ENCODE data around the gene ENTPD1. TPM values are rescaled to one million over a fixed set of nuclear protein-coding genes. Genes with fewer than 3 reads are reported as not detected.
A peak's percentile ranks its signal among the peaks of the same experiment; 100 is the strongest.

The ENTPD1 gene
- total RNA-seq, 2 experiments from 2014 or later: 4.4 to 4.6 TPM

DNA sequence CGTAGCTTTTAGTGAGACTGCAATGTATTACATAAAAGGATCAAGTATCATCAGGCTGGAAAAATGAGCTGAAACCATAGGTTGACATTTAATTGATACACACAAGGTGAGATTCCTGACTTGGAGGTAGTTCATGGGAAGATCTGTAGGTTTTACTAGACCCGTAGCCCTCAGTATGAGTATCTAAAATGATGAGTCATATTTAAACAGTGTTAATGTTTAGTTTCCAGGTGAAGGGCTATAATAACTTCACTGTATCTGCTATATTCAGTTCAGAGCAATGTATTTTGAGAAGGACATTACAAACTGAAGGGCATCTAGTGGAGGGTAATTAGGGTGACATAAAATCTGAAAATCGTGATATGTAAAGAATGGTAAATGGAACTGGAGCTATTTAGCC, 35.0 kb downstream of the ENTPD1 start:
- TF ChIP-seq, protein P1, sequence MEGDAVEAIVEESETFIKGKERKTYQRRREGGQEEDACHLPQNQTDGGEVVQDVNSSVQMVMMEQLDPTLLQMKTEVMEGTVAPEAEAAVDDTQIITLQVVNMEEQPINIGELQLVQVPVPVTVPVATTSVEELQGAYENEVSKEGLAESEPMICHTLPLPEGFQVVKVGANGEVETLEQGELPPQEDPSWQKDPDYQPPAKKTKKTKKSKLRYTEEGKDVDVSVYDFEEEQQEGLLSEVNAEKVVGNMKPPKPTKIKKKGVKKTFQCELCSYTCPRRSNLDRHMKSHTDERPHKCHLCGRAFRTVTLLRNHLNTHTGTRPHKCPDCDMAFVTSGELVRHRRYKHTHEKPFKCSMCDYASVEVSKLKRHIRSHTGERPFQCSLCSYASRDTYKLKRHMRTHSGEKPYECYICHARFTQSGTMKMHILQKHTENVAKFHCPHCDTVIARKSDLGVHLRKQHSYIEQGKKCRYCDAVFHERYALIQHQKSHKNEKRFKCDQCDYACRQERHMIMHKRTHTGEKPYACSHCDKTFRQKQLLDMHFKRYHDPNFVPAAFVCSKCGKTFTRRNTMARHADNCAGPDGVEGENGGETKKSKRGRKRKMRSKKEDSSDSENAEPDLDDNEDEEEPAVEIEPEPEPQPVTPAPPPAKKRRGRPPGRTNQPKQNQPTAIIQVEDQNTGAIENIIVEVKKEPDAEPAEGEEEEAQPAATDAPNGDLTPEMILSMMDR (IDR thresholded peaks at IDR 0.05): no peak
- ChIA-PET POLR2A (no interaction called here), CTCF (interaction anchor here (3.5 kb wide), 1 partner anchor 97 kb away, joined by 11 read pairs; the partner anchor contains the start of gene TCTN3)
- peak overlapping the region; percentile 43 for H3K27ac Mint-ChIP-seq
- intact Hi-C loops (cut with micrococcal nuclease): no loop called here
- H3K4me1 Mint-ChIP-seq (ENCODE audit: low read depth): peaks cover 23% of the 10 kb centered on the region
- DNase-seq: no peak
- peaks cover 2% of the 10 kb centered on the region for H3K27me3 Mint-ChIP-seq
- no peak for ATAC-seq
- no peaks in the 10 kb centered on the region for H3K9me3 Mint-ChIP-seq
- H3K4me3 Mint-ChIP-seq: no peak overlapping the region
- no peaks in the 10 kb centered on the region for H3K36me3 Mint-ChIP-seq (ENCODE audit: low read depth)

DNA sequence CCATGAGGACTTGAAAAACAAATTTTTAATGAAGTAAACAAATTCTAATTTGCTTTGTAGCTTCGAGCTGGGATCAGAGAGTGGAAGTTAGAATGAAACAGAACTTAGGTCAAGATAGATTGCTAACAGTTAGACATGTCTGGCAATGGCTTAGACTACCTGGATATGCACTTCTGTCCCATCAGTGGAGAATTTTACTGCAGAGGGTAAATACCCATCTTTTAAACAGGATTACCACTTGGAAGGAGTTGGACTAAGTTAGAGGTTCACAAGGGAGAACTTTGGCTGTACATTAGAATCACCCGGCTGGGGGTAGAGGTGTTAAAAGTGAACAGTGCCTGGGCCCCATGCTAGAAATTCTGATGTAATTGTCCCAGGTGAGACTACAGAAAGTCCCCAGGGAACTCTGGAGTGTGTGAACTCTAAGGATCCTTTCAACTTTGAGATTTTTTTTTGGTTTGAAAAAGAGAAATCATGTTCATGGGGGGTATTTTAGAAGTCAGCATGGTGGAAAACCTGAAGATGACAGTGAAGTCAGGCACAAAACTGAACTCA, 35.5 kb downstream of the ENTPD1 start:
- TF ChIP-seq, protein P1 (IDR thresholded peaks at IDR 0.05): no peak
- no peaks in the 10 kb centered on the region for H3K36me3 Mint-ChIP-seq (ENCODE audit: low read depth)
- ATAC-seq (no peak), DNase-seq (no peak)
- H3K4me1 Mint-ChIP-seq (ENCODE audit: low read depth): peaks cover 23% of the 10 kb centered on the region
- H3K9me3 Mint-ChIP-seq: no peaks in the 10 kb centered on the region
- ChIA-PET CTCF (interaction anchor here (3.5 kb wide), 1 partner anchor 98 kb away, joined by 11 read pairs; the partner anchor contains the start of gene TCTN3), POLR2A (no interaction called here)
- H3K4me3 Mint-ChIP-seq: no peak overlapping the region
- intact Hi-C loops (cut with micrococcal nuclease): no loop called here
- H3K27me3 Mint-ChIP-seq: peaks cover 2% of the 10 kb centered on the region
- peak overlapping the region; percentile 0 for H3K27ac Mint-ChIP-seq

DNA sequence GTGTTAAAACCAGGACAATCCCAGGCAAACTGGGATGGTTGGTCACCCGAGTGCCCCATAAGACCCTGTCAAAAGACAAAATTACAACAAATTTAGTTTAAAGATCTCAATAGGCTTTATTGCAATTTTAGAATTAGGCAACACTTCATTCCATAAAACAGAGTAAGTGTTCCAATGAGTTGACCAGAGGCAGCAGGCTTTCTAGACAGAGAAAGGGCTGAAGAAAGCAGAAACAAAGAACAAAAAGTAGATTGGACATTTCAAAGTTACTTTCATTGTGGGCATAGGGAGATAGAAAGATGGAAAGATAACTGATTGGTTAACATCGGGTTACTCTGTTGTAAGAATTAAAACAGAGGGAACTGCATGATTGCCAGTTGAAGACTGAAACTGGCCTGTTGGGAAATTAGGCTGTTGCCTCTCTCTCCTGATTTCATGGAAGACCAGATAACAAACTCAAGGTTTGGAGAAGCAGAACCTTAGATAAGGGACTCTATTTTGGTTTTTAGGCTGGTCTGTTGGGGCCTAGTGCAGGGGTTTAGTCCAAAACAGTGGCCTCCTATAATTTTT, 36.3 kb downstream of the ENTPD1 start:
- Mint-ChIP-seq H3K36me3 (ENCODE audit: low read depth) (no peaks in the 10 kb centered on the region), H3K9me3 (no peaks in the 10 kb centered on the region), H3K27ac (peak overlapping the region; percentile 36), H3K4me1 (ENCODE audit: low read depth) (peaks cover 23% of the 10 kb centered on the region), H3K4me3 (no peak overlapping the region), H3K27me3 (peaks cover 2% of the 10 kb centered on the region)
- TF ChIP-seq, protein P1 (IDR thresholded peaks at IDR 0.05): no peak
- POLR2A ChIA-PET: no interaction called here
- DNase-seq (no peak), ATAC-seq (no peak)
- CTCF ChIA-PET: no interaction called here
- intact Hi-C loops (cut with micrococcal nuclease): no loop called here

DNA sequence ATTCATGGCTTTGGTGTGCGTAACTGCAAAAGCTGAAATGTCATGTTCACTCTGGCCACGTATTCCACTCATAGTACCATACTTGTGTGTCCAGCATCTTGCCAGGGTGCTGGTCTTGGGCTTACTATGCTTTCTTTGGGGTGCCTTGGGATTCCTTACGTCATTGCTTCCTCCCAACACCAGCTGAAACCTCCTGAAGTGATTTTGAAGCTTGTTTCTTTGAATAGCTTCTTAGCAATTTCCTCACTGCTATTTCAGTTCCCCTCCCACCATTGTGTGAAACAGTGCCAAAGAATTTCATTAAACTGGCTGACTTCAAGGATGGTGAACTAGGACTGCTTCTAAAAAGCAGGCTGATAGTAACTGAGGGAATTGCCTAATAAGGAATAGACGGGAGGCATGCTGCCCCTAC, 36.9 kb downstream of the ENTPD1 start:
- ATAC-seq (no peak), DNase-seq (no peak)
- Mint-ChIP-seq H3K27ac (peak overlapping the region; percentile 9), H3K4me1 (ENCODE audit: low read depth) (peaks cover 23% of the 10 kb centered on the region), H3K9me3 (no peaks in the 10 kb centered on the region), H3K27me3 (peaks cover 2% of the 10 kb centered on the region), H3K36me3 (ENCODE audit: low read depth) (no peaks in the 10 kb centered on the region), H3K4me3 (no peak overlapping the region)
- POLR2A ChIA-PET: no interaction called here
- CTCF ChIA-PET: no interaction called here
- TF ChIP-seq, protein P1 (IDR thresholded peaks at IDR 0.05): no peak
- intact Hi-C loops (cut with micrococcal nuclease): no loop called here

DNA sequence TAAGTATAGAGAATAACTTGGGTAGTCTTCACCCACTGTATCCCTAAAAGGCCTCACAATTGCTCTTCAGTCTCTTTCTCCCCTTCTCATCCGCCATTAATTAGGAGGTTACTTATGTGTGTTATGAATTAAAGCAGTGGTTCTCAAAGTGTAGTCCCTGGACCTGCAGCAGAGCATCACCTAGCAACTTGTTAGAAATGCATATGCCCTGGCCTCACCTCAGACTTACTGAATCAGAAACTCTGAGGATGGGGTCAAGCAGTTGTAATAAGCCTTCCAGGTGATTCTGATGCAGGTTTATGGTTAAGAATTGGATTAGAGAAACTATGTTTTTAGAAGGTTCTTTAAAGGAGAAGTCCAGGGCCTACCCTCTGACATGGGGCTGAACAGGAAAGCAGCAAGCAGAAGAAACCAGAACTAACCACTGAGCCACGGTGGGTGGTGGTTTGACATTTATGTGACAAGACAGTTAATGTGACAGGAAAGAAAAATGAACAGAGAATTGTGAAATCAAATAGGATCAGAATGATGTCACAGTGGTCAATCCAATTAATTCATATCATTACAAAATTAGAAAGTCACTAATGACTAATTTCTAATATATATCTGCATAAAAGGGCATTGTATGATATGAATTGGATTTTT, 37.6 kb downstream of the ENTPD1 start:
- ChIA-PET CTCF (no interaction called here), POLR2A (no interaction called here)
- intact Hi-C loops (cut with micrococcal nuclease): no loop called here
- Mint-ChIP-seq H3K27ac (peak overlapping the region; percentile 72), H3K27me3 (peaks cover 4% of the 10 kb centered on the region), H3K4me3 (no peak overlapping the region), H3K36me3 (ENCODE audit: low read depth) (no peaks in the 10 kb centered on the region), H3K9me3 (no peaks in the 10 kb centered on the region), H3K4me1 (ENCODE audit: low read depth) (peaks cover 23% of the 10 kb centered on the region)
- TF ChIP-seq, protein P1 (IDR thresholded peaks at IDR 0.05): no peak
- DNase-seq: peak; percentile 81
- ATAC-seq: peak; percentile 72
